Measurements from ENCODE around the gene MAMDC4.
"Not testable (repeated sequence)": the region's sequence is repeated elsewhere in the genome, so short reads cannot be mapped to it uniquely, and the experiment has no call there.

The MAMDC4 gene

GRCh38 chr9:136882109-136882946, 30.2 kb downstream of the MAMDC4 start:
- peak overlapping the region; percentile 31 for H3K4me3 ChIP-seq (ENCODE audit: low read length)
- TF ChIP-seq CTCF (conservative IDR thresholded peaks at IDR 0.05; ENCODE audit: low read length): no peak
- DNase-seq (ENCODE audit: low read depth): peak; percentile 61

GRCh38 chr9:136882947-136883283, 30.8 kb downstream of the MAMDC4 start:
- not testable (repeated sequence) for H3K4me3 ChIP-seq (ENCODE audit: low read length); DNase-seq (ENCODE audit: low read depth)

- H3K4me3 ChIP-seq (ENCODE audit: low read length); DNase-seq (ENCODE audit: low read depth): not testable (repeated sequence)
Measured at GRCh38 chr9:136883670-136884069, 31.5 kb downstream of the MAMDC4 start.

GRCh38 chr9:136885950-136886578, 33.9 kb downstream of the MAMDC4 start, which contains the start of gene TRAF2:
Gene TRAF2 (plus strand): TSS chr9:136886516. CDS start chr9:136898741, 12,225 bp downstream.
- H3K4me3 ChIP-seq (ENCODE audit: low read length): peak within 1 kb of the TSS; percentile 76
- no peak for TF ChIP-seq CTCF (conservative IDR thresholded peaks at IDR 0.05; ENCODE audit: low read length)
- peak; percentile 100 for DNase-seq (ENCODE audit: low read depth)

- TF ChIP-seq CTCF (conservative IDR thresholded peaks at IDR 0.05; ENCODE audit: low read length): no peak
- DNase-seq (ENCODE audit: low read depth): no peak
- peak overlapping the region; percentile 67 for H3K4me3 ChIP-seq (ENCODE audit: low read length)
Measured at GRCh38 chr9:136886610-136887597, 34.8 kb downstream of the MAMDC4 start.

GRCh38 chr9:136888454-136888853, 36.3 kb downstream of the MAMDC4 start:
- TF ChIP-seq CTCF (conservative IDR thresholded peaks at IDR 0.05; ENCODE audit: low read length): no peak
- H3K4me3 ChIP-seq (ENCODE audit: low read length): no peak overlapping the region
- DNase-seq (ENCODE audit: low read depth): no peak

- TF ChIP-seq CTCF (conservative IDR thresholded peaks at IDR 0.05; ENCODE audit: low read length): no peak
- no peak overlapping the region for H3K4me3 ChIP-seq (ENCODE audit: low read length)
- DNase-seq (ENCODE audit: low read depth): no peak
Measured at GRCh38 chr9:136889858-136890257, 37.7 kb downstream of the MAMDC4 start.

Data from AG10803 (cell line).